SU-DHL-6 (cell line): ENCODE results near the gene MAPKAPK2.

Experiments
- CTCF ChIP-seq: fragments of 200-600 bp; sonication (generic); IDR thresholded peaks from one replicate; pipeline ENCODE4 v1.5.1; 2017; ENCODE audit warnings: antibody characterized with exemption, mild to moderate bottlenecking, low read length, moderate library complexity; ENCODE audit not compliant: insufficient read depth, poor library complexity, severe bottlenecking
- EZH2phosphoT487 ChIP-seq: fragments of 200-600 bp; sonication (generic), shearing (Covaris generic); conservative IDR thresholded peaks from 2 replicates; pipeline ENCODE4 v1.6.1; 2018; ENCODE audit warnings: mild to moderate bottlenecking, antibody characterized with exemption, low read length, moderate library complexity, mixed read lengths

- no peak for TF ChIP-seq CTCF
- no peak for TF ChIP-seq EZH2phosphoT487
Observed at GRCh38 chr1:206664740-206665139, 20.0 kb upstream of the MAPKAPK2 start.
